ENCODE measurements around the gene TMEM52B. TPM values are rescaled to one million over a fixed set of nuclear protein-coding genes. Genes with fewer than 3 reads are reported as not detected.

Gene TMEM52B
- total and polyA plus RNA-seq, 7 experiments from 2014 or later, result 0.47 TPM; not detected in 6

DNA sequence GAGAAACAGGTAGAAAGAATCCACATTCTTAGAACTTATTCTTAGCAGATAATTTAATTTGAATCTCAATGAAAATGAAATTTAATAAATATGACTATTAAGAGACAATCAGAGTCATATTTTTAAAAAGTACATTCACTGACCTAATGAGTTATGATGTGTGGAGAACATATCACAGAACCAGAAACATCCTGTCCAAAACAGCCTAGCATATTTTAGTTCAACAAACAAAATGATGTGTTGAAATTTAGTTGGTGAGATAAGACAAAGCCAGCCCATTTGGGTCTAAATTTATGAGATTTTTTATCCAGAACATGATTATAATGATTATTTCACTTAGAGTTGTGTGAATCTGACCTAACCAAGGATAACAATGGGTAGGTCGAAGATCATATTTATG lies 59.7 kb downstream of the TMEM52B start:
- Mint-ChIP-seq H3K4me3 (no peak overlapping the region), H3K4me1 (peaks cover 5 to 15% (median 6%) of the 10 kb centered on the region in 7 donors), H3K27ac (no peak overlapping the region), H3K36me3 (peaks cover 0 to 8% (median 5%) of the 10 kb centered on the region in 5 donors), H3K27me3 (peaks cover 0 to 37% (median 8%) of the 10 kb centered on the region in 5 donors), H3K9me3 (peaks cover 0 to 15% (median 4%) of the 10 kb centered on the region in 11 donors)
- ChIA-PET CTCF (interaction anchor here (1.0 kb wide), 1 partner anchor 324 kb away, joined by 3 read pairs; no protein-coding TSS in a partner anchor), POLR2A (no interaction called here)
- DNase-seq (no peak), ATAC-seq (no peak)
- Histone ChIP-seq H3K36me3 (ENCODE audit: control insufficient read depth in 2 of 3, insufficient read depth in 3 of 3, low read length in 3 of 3) (no peaks in the 10 kb centered on the region), H3K4me1 (ENCODE audit: control insufficient read depth in 2 of 2, insufficient read depth in 2 of 2, low read length in 2 of 2) (peaks cover 0 to 32% of the 10 kb centered on the region in 2 donors), H3K27me3 (ENCODE audit: control insufficient read depth in 2 of 2, insufficient read depth in 2 of 2, low read length in 2 of 2) (no peaks in the 10 kb centered on the region), H3K27ac (ENCODE audit: low read depth, low read length) (no peak overlapping the region), H3K9me3 (ENCODE audit: control insufficient read depth in 2 of 3, low read length in 3 of 3) (peaks cover 0 to 5% (median 0%) of the 10 kb centered on the region in 3 experiments), H3K4me3 (ENCODE audit: low read length) (no peak overlapping the region)
- intact Hi-C loops (cut with micrococcal nuclease), result loop anchor here in 1 of 2 donors (5.0 kb wide), 3 partner anchors 94 to 1249 kb away; no protein-coding TSS in a partner anchor

DNA sequence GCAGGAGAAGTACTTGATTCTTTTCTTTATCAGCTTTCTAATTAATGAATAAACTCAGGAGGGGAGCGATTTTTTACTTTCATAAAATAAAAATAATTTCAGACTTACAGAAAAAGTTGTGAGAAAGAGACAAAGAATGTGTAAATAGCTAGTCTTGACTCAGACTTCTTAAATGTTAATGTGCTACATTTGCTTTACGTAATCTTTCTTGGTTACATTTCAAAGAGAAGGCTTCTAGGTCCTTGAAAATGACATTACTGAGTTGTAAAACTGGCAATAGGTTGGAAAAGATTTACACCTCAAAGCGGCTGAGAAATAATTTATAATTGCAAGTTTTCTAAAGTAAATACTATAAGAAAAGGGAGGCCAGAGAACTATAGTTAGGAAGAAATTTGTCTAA lies 62.5 kb downstream of the TMEM52B start:
- no peak overlapping the region for H3K27ac ChIP-seq (ENCODE audit: low read depth, low read length)
- intact Hi-C loops (cut with micrococcal nuclease), result no loop called here
- H3K27ac Mint-ChIP-seq, result no peak overlapping the region

More for the DNA sequence above, 62.5 kb downstream of the TMEM52B start:
- ChIA-PET POLR2A (no interaction called here), CTCF (interaction anchor here (0.6 kb wide), 1 partner anchor 51 kb away, joined by 3 read pairs; no protein-coding TSS in a partner anchor)
- Histone ChIP-seq H3K4me3 (ENCODE audit: low read length) (no peak overlapping the region), H3K36me3 (ENCODE audit: control insufficient read depth in 2 of 3, insufficient read depth in 3 of 3, low read length in 3 of 3) (no peaks in the 10 kb centered on the region), H3K4me1 (ENCODE audit: control insufficient read depth in 2 of 2, insufficient read depth in 2 of 2, low read length in 2 of 2) (peaks cover 5 to 36% of the 10 kb centered on the region in 2 donors), H3K9me3 (ENCODE audit: control insufficient read depth in 2 of 3, low read length in 3 of 3) (no peaks in the 10 kb centered on the region), H3K27me3 (ENCODE audit: control insufficient read depth in 2 of 2, insufficient read depth in 2 of 2, low read length in 2 of 2) (no peaks in the 10 kb centered on the region)
- H3K27me3 Mint-ChIP-seq, result peaks cover 0 to 46% (median 8%) of the 10 kb centered on the region in 5 donors
- H3K9me3 Mint-ChIP-seq, result no peaks in the 10 kb centered on the region
- peaks cover 11 to 25% (median 13%) of the 10 kb centered on the region in 7 donors for H3K4me1 Mint-ChIP-seq
- DNase-seq (no peak), ATAC-seq (no peak)
- no peaks in the 10 kb centered on the region for H3K36me3 Mint-ChIP-seq
- no peak overlapping the region for H3K4me3 Mint-ChIP-seq

Other genes with a start within 250 kb of the TMEM52B start
- gene CLEC2A, start 246.7 kb upstream of the TMEM52B start, total RNA-seq, result not detected
- under 1 TPM in 1 of 2 donors, not detected in 1; 0.22 TPM for gene CLEC2A, start 246.7 kb upstream of the TMEM52B start, polyA plus RNA-seq
- gene CLEC12A, start 207.6 kb upstream of the TMEM52B start, total RNA-seq, result 10 to 100 TPM in 1 of 5 experiments, 1 to 10 TPM in 2, not detected in 2; 3.2 to 47.8 (median 4.2) TPM
- gene CLEC12A, start 207.6 kb upstream of the TMEM52B start, polyA plus RNA-seq, result under 1 TPM in 1 of 2 donors, not detected in 1; 0.31 TPM
- gene CLEC1B, start 179.9 kb upstream of the TMEM52B start, total RNA-seq, result under 1 TPM in 1 of 5 experiments, not detected in 4; 0.91 TPM
- not detected for gene CLEC1B, start 179.9 kb upstream of the TMEM52B start, polyA plus RNA-seq
- 1 to 10 TPM in 1 of 5 experiments, under 1 TPM in 2, not detected in 2; 0.42 to 7.4 (median 0.87) TPM for gene CLEC12B, start 168.4 kb upstream of the TMEM52B start, total RNA-seq
- gene CLEC12B, start 168.4 kb upstream of the TMEM52B start, polyA plus RNA-seq, result not detected
- under 1 TPM in 2 of 5 experiments, not detected in 3; 0.29 to 0.64 TPM for gene CLEC9A, start 148.3 kb upstream of the TMEM52B start, total RNA-seq
- not detected for gene CLEC9A, start 148.3 kb upstream of the TMEM52B start, polyA plus RNA-seq
- gene CLEC1A, start 80.0 kb upstream of the TMEM52B start, total RNA-seq, result 1 to 10 TPM in 1 of 5 experiments, not detected in 4; 1.0 TPM
- gene CLEC1A, start 80.0 kb upstream of the TMEM52B start, polyA plus RNA-seq, result not detected
- 100 to 1,000 TPM in 1 of 5 experiments, 10 to 100 TPM in 1, 1 to 10 TPM in 2, not detected in 1; 1.5 to 121 (median 7.2) TPM for gene CLEC7A, start 48.8 kb upstream of the TMEM52B start, total RNA-seq
- gene CLEC7A, start 48.8 kb upstream of the TMEM52B start, polyA plus RNA-seq, result not detected
- 1 to 10 TPM in 2 of 5 experiments, not detected in 3; 3.1 to 4.0 TPM for gene OLR1, start 6.9 kb upstream of the TMEM52B start, total RNA-seq
- not detected for gene OLR1, start 6.9 kb upstream of the TMEM52B start, polyA plus RNA-seq
- gene GABARAPL1, start 33.8 kb downstream of the TMEM52B start, total RNA-seq, result 100 to 1,000 TPM in 2 of 5 experiments, 10 to 100 TPM in 2, 1 to 10 TPM in 1; 3.7 to 165 (median 29.4) TPM
- 10 to 100 TPM; 14.7 to 14.9 TPM for gene GABARAPL1, start 33.8 kb downstream of the TMEM52B start, polyA plus RNA-seq
- 10 to 100 TPM in 1 of 5 experiments, 1 to 10 TPM in 3, under 1 TPM in 1; 0.92 to 82.5 (median 1.7) TPM for gene KLRD1, start 128.8 kb downstream of the TMEM52B start, total RNA-seq
- 1 to 10 TPM in 1 of 2 donors, under 1 TPM in 1; 0.68 to 1.9 TPM for gene KLRD1, start 128.8 kb downstream of the TMEM52B start, polyA plus RNA-seq
- gene KLRK1, start 211.0 kb downstream of the TMEM52B start, total RNA-seq, result 10 to 100 TPM in 1 of 5 experiments, 1 to 10 TPM in 3, under 1 TPM in 1; 0.15 to 75.2 (median 5.1) TPM
- gene KLRK1, start 211.0 kb downstream of the TMEM52B start, polyA plus RNA-seq, result 1 to 10 TPM in 1 of 2 donors, under 1 TPM in 1; 0.62 to 2.7 TPM
- 10 to 100 TPM in 1 of 5 experiments, under 1 TPM in 1, not detected in 3; 0.69 to 11.8 TPM for gene KLRC4, start 230.7 kb downstream of the TMEM52B start, total RNA-seq
- not detected for gene KLRC4, start 230.7 kb downstream of the TMEM52B start, polyA plus RNA-seq
- gene KLRC3, start 241.6 kb downstream of the TMEM52B start, total RNA-seq, result 1 to 10 TPM in 2 of 5 experiments, under 1 TPM in 1, not detected in 2; 0.46 to 7.8 (median 1.6) TPM
- not detected for gene KLRC3, start 241.6 kb downstream of the TMEM52B start, polyA plus RNA-seq

Measured in naive thymus-derived CD4-positive, alpha-beta T cell (primary cell).